ENCODE data around the gene TDRD15. TPM values are rescaled to one million over a fixed set of nuclear protein-coding genes. Genes with fewer than 3 reads are reported as not detected.
"Not testable (repeated sequence)": the region's sequence is repeated elsewhere in the genome, so short reads cannot be mapped to it uniquely, and the experiment has no call there.

Gene TDRD15
- polyA plus RNA-seq, 1 donor: not detected

GRCh38 chr2:21142149-21142548, 18.4 kb downstream of the TDRD15 start:
- Histone ChIP-seq H3K27me3 (ENCODE audit: control insufficient read depth, insufficient read depth, low read length) (no peaks in the 10 kb centered on the region), H3K9me3 (ENCODE audit: control insufficient read depth, low read depth, low read length) (no peaks in the 10 kb centered on the region), H3K36me3 (ENCODE audit: control insufficient read depth, insufficient read depth, low read length) (no peaks in the 10 kb centered on the region), H3K4me1 (ENCODE audit: control insufficient read depth, insufficient read depth, low read length) (no peaks in the 10 kb centered on the region), H3K27ac (ENCODE audit: low read length) (no peak overlapping the region), H3K4me3 (ENCODE audit: low read length) (no peak overlapping the region)
- DNase-seq: no peak
- 82% methylated on average over 2 of the region's 2 CpGs for WGBS (ENCODE audit: insufficient coverage, low lambda C conversion rate)

GRCh38 chr2:21146638-21147037, 22.9 kb downstream of the TDRD15 start:
- no peaks in the 10 kb centered on the region for H3K9me3 ChIP-seq (ENCODE audit: control insufficient read depth, low read depth, low read length)
- no CpG with 5 or more reads among the region's 2 CpGs for WGBS (ENCODE audit: insufficient coverage, low lambda C conversion rate)
- DNase-seq: no peak
- H3K27me3 ChIP-seq (ENCODE audit: control insufficient read depth, insufficient read depth, low read length): no peaks in the 10 kb centered on the region
- H3K4me1 ChIP-seq (ENCODE audit: control insufficient read depth, insufficient read depth, low read length): no peaks in the 10 kb centered on the region
- no peak overlapping the region for H3K4me3 ChIP-seq (ENCODE audit: low read length)
- H3K27ac ChIP-seq (ENCODE audit: low read length): no peak overlapping the region
- no peaks in the 10 kb centered on the region for H3K36me3 ChIP-seq (ENCODE audit: control insufficient read depth, insufficient read depth, low read length)

DNA sequence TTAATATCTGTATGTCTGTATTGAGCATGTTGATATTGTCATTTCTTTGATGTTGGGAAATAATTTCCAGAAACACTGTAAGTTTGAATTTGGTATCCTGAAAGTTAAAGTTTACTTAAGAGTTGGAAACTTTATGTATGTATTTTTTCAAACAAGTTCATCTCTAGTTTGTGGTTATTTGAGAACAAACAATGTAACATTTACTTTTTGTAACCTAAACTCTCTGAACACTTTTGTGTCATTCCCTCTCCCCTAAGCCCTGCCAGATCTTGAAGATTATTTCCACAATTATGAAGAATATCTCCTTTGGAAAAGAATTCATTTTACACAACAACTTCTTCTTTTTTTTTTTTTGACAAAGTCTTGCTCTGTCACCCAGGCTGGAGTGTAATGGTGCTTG, 24.9 kb downstream of the TDRD15 start:
- no peaks in the 10 kb centered on the region for H3K27me3 ChIP-seq (ENCODE audit: control insufficient read depth, insufficient read depth, low read length)
- H3K9me3 ChIP-seq (ENCODE audit: control insufficient read depth, low read depth, low read length): no peaks in the 10 kb centered on the region
- H3K27ac ChIP-seq (ENCODE audit: low read length): no peak overlapping the region
- no peaks in the 10 kb centered on the region for H3K36me3 ChIP-seq (ENCODE audit: control insufficient read depth, insufficient read depth, low read length)
- H3K4me1 ChIP-seq (ENCODE audit: control insufficient read depth, insufficient read depth, low read length): no peaks in the 10 kb centered on the region
- no peak overlapping the region for H3K4me3 ChIP-seq (ENCODE audit: low read length)
- DNase-seq: no peak

- H3K4me1 ChIP-seq (ENCODE audit: control insufficient read depth, insufficient read depth, low read length); H3K27ac ChIP-seq (ENCODE audit: low read length); H3K36me3 ChIP-seq (ENCODE audit: control insufficient read depth, insufficient read depth, low read length); H3K9me3 ChIP-seq (ENCODE audit: control insufficient read depth, low read depth, low read length); DNase-seq; H3K4me3 ChIP-seq (ENCODE audit: low read length); H3K27me3 ChIP-seq (ENCODE audit: control insufficient read depth, insufficient read depth, low read length): not testable (repeated sequence)
- WGBS (ENCODE audit: insufficient coverage, low lambda C conversion rate): 92% methylated on average over 2 of the region's 2 CpGs
Measured at GRCh38 chr2:21151234-21151633, 27.5 kb downstream of the TDRD15 start.

- Histone ChIP-seq H3K4me1 (ENCODE audit: control insufficient read depth, insufficient read depth, low read length) (no peaks in the 10 kb centered on the region), H3K4me3 (ENCODE audit: low read length) (no peak overlapping the region), H3K9me3 (ENCODE audit: control insufficient read depth, low read depth, low read length) (no peaks in the 10 kb centered on the region), H3K27me3 (ENCODE audit: control insufficient read depth, insufficient read depth, low read length) (no peaks in the 10 kb centered on the region), H3K36me3 (ENCODE audit: control insufficient read depth, insufficient read depth, low read length) (no peaks in the 10 kb centered on the region), H3K27ac (ENCODE audit: low read length) (no peak overlapping the region)
- no peak for DNase-seq
- WGBS (ENCODE audit: insufficient coverage, low lambda C conversion rate): 46% methylated on average over 3 of the region's 3 CpGs
Measured at GRCh38 chr2:21155365-21156136, 31.8 kb downstream of the TDRD15 start.

GRCh38 chr2:21161122-21161521, 37.4 kb downstream of the TDRD15 start:
- Histone ChIP-seq H3K27me3 (ENCODE audit: control insufficient read depth, insufficient read depth, low read length) (no peaks in the 10 kb centered on the region), H3K4me1 (ENCODE audit: control insufficient read depth, insufficient read depth, low read length) (no peaks in the 10 kb centered on the region), H3K4me3 (ENCODE audit: low read length) (no peak overlapping the region), H3K9me3 (ENCODE audit: control insufficient read depth, low read depth, low read length) (peaks cover 5% of the 10 kb centered on the region), H3K36me3 (ENCODE audit: control insufficient read depth, insufficient read depth, low read length) (no peaks in the 10 kb centered on the region), H3K27ac (ENCODE audit: low read length) (no peak overlapping the region)
- no CpG with 5 or more reads among the region's 6 CpGs for WGBS (ENCODE audit: insufficient coverage, low lambda C conversion rate)
- no peak for DNase-seq

- H3K27ac ChIP-seq (ENCODE audit: low read length): no peak overlapping the region
- no peaks in the 10 kb centered on the region for H3K27me3 ChIP-seq (ENCODE audit: control insufficient read depth, insufficient read depth, low read length)
- DNase-seq: no peak
- no CpG with 5 or more reads among the region's 7 CpGs for WGBS (ENCODE audit: insufficient coverage, low lambda C conversion rate)
- H3K36me3 ChIP-seq (ENCODE audit: control insufficient read depth, insufficient read depth, low read length): no peaks in the 10 kb centered on the region
- no peaks in the 10 kb centered on the region for H3K4me1 ChIP-seq (ENCODE audit: control insufficient read depth, insufficient read depth, low read length)
- no peak overlapping the region for H3K4me3 ChIP-seq (ENCODE audit: low read length)
- H3K9me3 ChIP-seq (ENCODE audit: control insufficient read depth, low read depth, low read length): peaks cover 5% of the 10 kb centered on the region
Measured at GRCh38 chr2:21161832-21162614, 38.3 kb downstream of the TDRD15 start.

GRCh38 chr2:21162615-21162878, 38.8 kb downstream of the TDRD15 start:
- no peak overlapping the region for H3K27ac ChIP-seq (ENCODE audit: low read length)
- no peak overlapping the region for H3K4me3 ChIP-seq (ENCODE audit: low read length)
- no peaks in the 10 kb centered on the region for H3K4me1 ChIP-seq (ENCODE audit: control insufficient read depth, insufficient read depth, low read length)
- no peak for DNase-seq
- peaks cover 5% of the 10 kb centered on the region for H3K9me3 ChIP-seq (ENCODE audit: control insufficient read depth, low read depth, low read length)
- no peaks in the 10 kb centered on the region for H3K36me3 ChIP-seq (ENCODE audit: control insufficient read depth, insufficient read depth, low read length)
- no peaks in the 10 kb centered on the region for H3K27me3 ChIP-seq (ENCODE audit: control insufficient read depth, insufficient read depth, low read length)
- WGBS (ENCODE audit: insufficient coverage, low lambda C conversion rate): no CpG with 5 or more reads among the region's 5 CpGs

DNA sequence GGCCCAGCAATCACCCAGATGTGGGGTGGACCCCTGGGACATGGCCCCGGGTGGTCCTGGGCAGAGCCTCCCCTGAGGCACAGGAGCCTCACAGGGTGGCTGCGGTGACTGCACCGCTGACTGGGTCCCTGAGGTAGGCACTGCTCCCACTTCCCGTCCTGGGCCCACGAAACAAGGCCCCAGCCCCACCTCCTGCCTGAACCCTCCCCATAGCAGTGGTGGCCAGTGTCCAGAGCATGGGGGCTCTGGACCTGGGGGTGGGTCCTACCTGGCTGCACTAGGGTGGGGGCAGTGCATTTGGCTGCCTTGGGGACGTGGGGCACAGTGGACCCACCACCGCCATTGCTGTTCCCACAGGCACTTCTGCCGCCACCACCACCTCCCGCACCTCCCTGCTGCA, 39.4 kb downstream of the TDRD15 start:
- no peak for DNase-seq
- Histone ChIP-seq H3K4me3 (ENCODE audit: low read length) (no peak overlapping the region), H3K36me3 (ENCODE audit: control insufficient read depth, insufficient read depth, low read length) (no peaks in the 10 kb centered on the region), H3K27ac (ENCODE audit: low read length) (no peak overlapping the region), H3K4me1 (ENCODE audit: control insufficient read depth, insufficient read depth, low read length) (no peaks in the 10 kb centered on the region), H3K9me3 (ENCODE audit: control insufficient read depth, low read depth, low read length) (peaks cover 5% of the 10 kb centered on the region), H3K27me3 (ENCODE audit: control insufficient read depth, insufficient read depth, low read length) (no peaks in the 10 kb centered on the region)
- no CpG with 5 or more reads among the region's 9 CpGs for WGBS (ENCODE audit: insufficient coverage, low lambda C conversion rate)

DNA sequence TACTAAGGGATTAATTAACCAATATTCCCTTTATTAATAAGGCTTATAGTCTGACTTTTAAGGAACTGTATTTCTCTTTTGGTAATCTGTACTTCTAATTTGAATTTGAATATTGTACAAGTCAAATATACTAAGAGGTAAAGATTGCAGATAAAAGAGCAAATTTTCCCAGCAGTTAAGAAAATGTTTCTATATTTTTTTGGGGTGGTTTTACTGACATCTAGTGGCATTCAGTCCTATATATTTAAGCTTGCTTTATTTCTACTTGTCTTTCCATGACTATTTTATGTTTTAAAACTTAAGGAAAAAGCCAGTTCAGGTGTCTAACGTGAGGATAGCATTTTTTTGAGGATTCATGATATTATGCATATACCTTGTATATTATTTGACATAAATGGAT, 41.6 kb downstream of the TDRD15 start:
- H3K4me3 ChIP-seq (ENCODE audit: low read length): no peak overlapping the region
- whole genome bisulfite sequencing (ENCODE audit: insufficient coverage, low lambda C conversion rate): 0% methylated on average over 1 of the region's 1 CpG
- no peaks in the 10 kb centered on the region for H3K27me3 ChIP-seq (ENCODE audit: control insufficient read depth, insufficient read depth, low read length)
- H3K4me1 ChIP-seq (ENCODE audit: control insufficient read depth, insufficient read depth, low read length): no peaks in the 10 kb centered on the region
- peaks cover 5% of the 10 kb centered on the region for H3K9me3 ChIP-seq (ENCODE audit: control insufficient read depth, low read depth, low read length)
- H3K27ac ChIP-seq (ENCODE audit: low read length): no peak overlapping the region
- DNase-seq: no peak
- H3K36me3 ChIP-seq (ENCODE audit: control insufficient read depth, insufficient read depth, low read length): no peaks in the 10 kb centered on the region

Measured in large intestine (tissue), 3 donors.